ENCODE results near the gene FAXC. TPM values are rescaled to one million over a fixed set of nuclear protein-coding genes. Genes with fewer than 3 reads are reported as not detected.
A peak's percentile ranks its signal among the peaks of the same experiment; 100 is the strongest.

Gene FAXC
- total RNA-seq, 2 experiments from 2014 or later: not detected

GRCh38 chr6:99393366-99393697, 43.9 kb upstream of the FAXC start:
- Mint-ChIP-seq H3K9me3 (no peaks in the 10 kb centered on the region), H3K4me3 (peak overlapping the region; percentile 95), H3K27me3 (no peaks in the 10 kb centered on the region), H3K27ac (peak overlapping the region; percentile 84), H3K4me1 (ENCODE audit: low read depth) (peaks cover 28% of the 10 kb centered on the region), H3K36me3 (ENCODE audit: low read depth) (peaks cover 12% of the 10 kb centered on the region)
- intact Hi-C loops (cut with DNase I, micrococcal nuclease): no loop called here
- Histone ChIP-seq H3K36me3 (ENCODE audit: insufficient read depth, low read length) (no peaks in the 10 kb centered on the region), H3K4me1 (ENCODE audit: insufficient read depth, low read length) (peaks cover 4% of the 10 kb centered on the region), H3K9me3 (ENCODE audit: control insufficient read depth in 1 of 2, insufficient read depth in 1 of 2, low read length in 2 of 2) (no peaks in the 10 kb centered on the region), H3K27ac (ENCODE audit: low read depth in 1 of 2, low read length in 2 of 2) (no peak overlapping the region), H3K4me3 (ENCODE audit: low read length) (peak overlapping the region; percentile 79), H3K27me3 (ENCODE audit: control insufficient read depth in 1 of 2, insufficient read depth in 2 of 2, low read length in 2 of 2) (no peaks in the 10 kb centered on the region)
- POLR2A ChIA-PET: interaction anchor here (0.8 to 4.3 kb wide), 6 partner anchors 10 to 447 kb away, joined by 3 to 50 read pairs (median 5); partner anchors contain the start of genes CCNC and PNISR
- no peak for TF ChIP-seq CTCF (IDR thresholded peaks at IDR 0.05)
- DNase-seq (no peak), ATAC-seq (ENCODE audit: poor library complexity) (no peak)
- CTCF ChIA-PET: interaction anchor here (0.7 to 1.0 kb wide), 3 partner anchors 14 to 26 kb away, joined by 3 read pairs; no protein-coding TSS in a partner anchor

- intact Hi-C loops (cut with DNase I, micrococcal nuclease): no loop called here
- Mint-ChIP-seq H3K27me3 (no peaks in the 10 kb centered on the region), H3K4me1 (ENCODE audit: low read depth) (peaks cover 28% of the 10 kb centered on the region), H3K36me3 (ENCODE audit: low read depth) (peaks cover 6% of the 10 kb centered on the region), H3K27ac (no peak overlapping the region), H3K9me3 (no peaks in the 10 kb centered on the region), H3K4me3 (no peak overlapping the region)
- H3K36me3 ChIP-seq (ENCODE audit: insufficient read depth, low read length): no peaks in the 10 kb centered on the region
- H3K27me3 ChIP-seq (ENCODE audit: control insufficient read depth in 1 of 2, insufficient read depth in 2 of 2, low read length in 2 of 2): no peaks in the 10 kb centered on the region
- ChIA-PET POLR2A (no interaction called here), CTCF (no interaction called here)
- no peak for TF ChIP-seq CTCF (IDR thresholded peaks at IDR 0.05)
- H3K27ac ChIP-seq (ENCODE audit: low read depth in 1 of 2, low read length in 2 of 2): no peak overlapping the region
- DNase-seq (no peak), ATAC-seq (ENCODE audit: poor library complexity) (no peak)
- no peaks in the 10 kb centered on the region for H3K9me3 ChIP-seq (ENCODE audit: control insufficient read depth in 1 of 2, insufficient read depth in 1 of 2, low read length in 2 of 2)
- peaks cover 4% of the 10 kb centered on the region for H3K4me1 ChIP-seq (ENCODE audit: insufficient read depth, low read length)
- H3K4me3 ChIP-seq (ENCODE audit: low read length): no peak overlapping the region
These were observed 41.4 kb upstream of the FAXC start for GRCh38 chr6:99390896-99391295.

GRCh38 chr6:99384507-99384906, 35.0 kb upstream of the FAXC start:
- Mint-ChIP-seq H3K27ac (no peak overlapping the region), H3K36me3 (ENCODE audit: low read depth) (peaks cover 5% of the 10 kb centered on the region), H3K4me3 (no peak overlapping the region), H3K4me1 (ENCODE audit: low read depth) (no peaks in the 10 kb centered on the region), H3K27me3 (no peaks in the 10 kb centered on the region), H3K9me3 (no peaks in the 10 kb centered on the region)
- no peak overlapping the region for H3K4me3 ChIP-seq (ENCODE audit: low read length)
- no peaks in the 10 kb centered on the region for H3K9me3 ChIP-seq (ENCODE audit: control insufficient read depth in 1 of 2, insufficient read depth in 1 of 2, low read length in 2 of 2)
- H3K36me3 ChIP-seq (ENCODE audit: insufficient read depth, low read length): no peaks in the 10 kb centered on the region
- intact Hi-C loops (cut with DNase I, micrococcal nuclease): no loop called here
- H3K4me1 ChIP-seq (ENCODE audit: insufficient read depth, low read length): no peaks in the 10 kb centered on the region
- ATAC-seq (ENCODE audit: poor library complexity) (no peak), DNase-seq (no peak)
- ChIA-PET POLR2A (no interaction called here), CTCF (no interaction called here)
- TF ChIP-seq CTCF (IDR thresholded peaks at IDR 0.05): no peak
- H3K27me3 ChIP-seq (ENCODE audit: control insufficient read depth in 1 of 2, insufficient read depth in 2 of 2, low read length in 2 of 2): no peaks in the 10 kb centered on the region
- no peak overlapping the region for H3K27ac ChIP-seq (ENCODE audit: low read depth in 1 of 2, low read length in 2 of 2)
